ENCODE measurements around the gene CD40. TPM values are rescaled to one million over a fixed set of nuclear protein-coding genes. Genes with fewer than 3 reads are reported as not detected.
A peak's percentile ranks its signal among the peaks of the same experiment; 100 is the strongest.

The CD40 gene
- total and polyA plus RNA-seq, 10 of the 15 experiments (the other 5 are each of a cell fraction or from before 2014, with no cell fraction given), result 40.8 to 193 (median 89.5) TPM

DNA sequence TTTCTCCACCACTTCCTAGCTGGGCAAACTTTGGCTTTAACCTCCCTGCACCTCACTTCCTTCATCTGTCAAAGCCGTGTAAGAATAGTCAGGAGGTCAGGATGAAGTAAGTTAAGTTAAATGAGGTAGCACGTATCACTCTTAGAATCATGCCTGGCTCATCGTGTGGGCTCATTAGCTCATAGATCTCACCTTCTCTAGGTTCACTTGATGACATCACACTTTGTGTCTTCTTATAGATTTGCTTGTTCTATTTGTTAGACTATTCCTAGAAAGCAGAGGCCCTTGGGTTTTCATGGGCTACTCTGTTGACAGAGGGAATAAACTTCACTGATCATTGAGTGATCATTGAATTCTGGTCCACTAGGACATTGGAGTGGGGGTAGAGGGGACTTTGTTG, 16.2 kb upstream of the CD40 start:
- intact Hi-C loops (cut with micrococcal nuclease; ENCODE audit: unreplicated experiment) (no loop called here), in situ Hi-C loops (cut with MboI) (no loop called here)
- SMC1A ChIA-PET (ENCODE audit: uncharacterized antibody, unreplicated experiment), result interaction anchor here (1.1 to 2.8 kb wide), 2 partner anchors 9 to 17 kb away, joined by 4 to 11 read pairs; partner anchors contain the start of gene CD40
- no peaks in the 10 kb centered on the region for H4K20me1 ChIP-seq (ENCODE audit: control insufficient read depth, insufficient read depth)
- CTCF ChIA-PET, result interaction anchor here (0.7 to 2.1 kb wide), 4 partner anchors 11 to 78 kb away, joined by 3 to 6 read pairs (median 4); no protein-coding TSS in a partner anchor
- H3K4me2 ChIP-seq (ENCODE audit: control insufficient read depth, insufficient read depth), result no peak overlapping the region
- no peaks in the 10 kb centered on the region for H3K79me2 ChIP-seq (ENCODE audit: control insufficient read depth, insufficient read depth, low read length)
- H3K4me1 ChIP-seq (ENCODE audit: control insufficient read depth, insufficient read depth, low read length), result peaks cover 9% of the 10 kb centered on the region; the same call in 1 of the 2 replicates
- no peak overlapping the region for H2AFZ ChIP-seq (ENCODE audit: control insufficient read depth, low read depth, low read length)
- BruUV-seq (replicated peaks), result no TSS peak
- WGBS (ENCODE audit: insufficient coverage, insufficient replicate concordance, low lambda C conversion rate, missing lambda C conversion rate), result 56% methylated on average over 3 of the region's 3 CpGs
- no peaks in the 10 kb centered on the region; the same call in 2 of the 3 replicates for H3K9me3 ChIP-seq (replicated peaks; ENCODE audit: control insufficient read depth, insufficient read depth, low read length)
- POLR2A ChIA-PET, result interaction anchor here (0.6 kb wide), 1 partner anchor 239 kb away, joined by 3 read pairs; no protein-coding TSS in a partner anchor
- no peak overlapping the region for H3K9ac ChIP-seq (ENCODE audit: control insufficient read depth, insufficient read depth, low read length)
- RAD21 ChIA-PET (ENCODE audit: unreplicated experiment), result no interaction called here
- TF ChIP-seq CREB1 (IDR thresholded peaks at IDR 0.05; ENCODE audit: low read depth), result peak; percentile 35; the same call in 1 of the 2 replicates
- no peak for TF ChIP-seq ASH2L (IDR thresholded peaks at IDR 0.05; ENCODE audit: borderline replicate concordance, low read depth)
- ATAC-seq (no peak), DNase-seq (ENCODE audit: low read depth, low spot score) (no peak), FAIRE-seq (no peak)
- H3K36me3 ChIP-seq (ENCODE audit: control insufficient read depth in 2 of 2, insufficient read depth in 2 of 2, low read length in 1 of 2), result no peaks in the 10 kb centered on the region
- H3K27ac ChIP-seq (ENCODE audit: control insufficient read depth, insufficient read depth), result no peak overlapping the region
- H3K4me3 ChIP-seq, result no peak overlapping the region
- H3K27me3 ChIP-seq (replicated peaks in 1 of 2; ENCODE audit: control insufficient read depth in 2 of 2, insufficient read depth in 2 of 2, low read length in 1 of 2), result no peaks in the 10 kb centered on the region; a peak in 1 of 4 replicates

DNA sequence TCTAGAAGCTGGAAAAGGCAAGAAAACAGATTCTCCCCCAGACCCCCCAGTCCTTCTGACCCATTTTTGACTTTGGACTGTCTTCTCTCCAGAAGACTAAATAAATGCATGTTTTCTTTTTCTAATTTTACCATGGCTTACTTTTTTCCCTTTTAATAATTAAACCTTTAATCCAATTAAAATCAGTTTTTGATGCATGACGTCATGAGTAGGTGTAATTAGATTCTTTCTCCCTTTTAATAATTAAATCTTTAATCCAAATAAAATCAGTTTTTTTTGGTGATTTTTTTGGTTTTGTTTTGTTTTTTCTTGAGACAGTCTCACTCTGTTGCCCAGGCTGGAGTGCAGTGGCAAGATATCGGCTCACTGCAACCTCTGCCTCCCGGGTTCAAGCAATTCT, 15.2 kb upstream of the CD40 start:
- H3K27me3 ChIP-seq (replicated peaks in 1 of 2; ENCODE audit: control insufficient read depth in 2 of 2, insufficient read depth in 2 of 2, low read length in 1 of 2), result no peaks in the 10 kb centered on the region; a peak in 1 of 4 replicates
- DNase-seq (ENCODE audit: low read depth, low spot score) (no peak), ATAC-seq (no peak), FAIRE-seq (no peak)
- H3K4me2 ChIP-seq (ENCODE audit: control insufficient read depth, insufficient read depth), result no peak overlapping the region
- BruUV-seq (replicated peaks), result no TSS peak
- H3K9ac ChIP-seq (ENCODE audit: control insufficient read depth, insufficient read depth, low read length), result no peak overlapping the region
- H4K20me1 ChIP-seq (ENCODE audit: control insufficient read depth, insufficient read depth), result no peaks in the 10 kb centered on the region
- H3K27ac ChIP-seq (ENCODE audit: control insufficient read depth, insufficient read depth), result no peak overlapping the region
- no peaks in the 10 kb centered on the region for H3K36me3 ChIP-seq (ENCODE audit: control insufficient read depth in 2 of 2, insufficient read depth in 2 of 2, low read length in 1 of 2)
- H3K79me2 ChIP-seq (ENCODE audit: control insufficient read depth, insufficient read depth, low read length), result no peaks in the 10 kb centered on the region
- no peak overlapping the region for H3K4me3 ChIP-seq
- ChIA-PET SMC1A (ENCODE audit: uncharacterized antibody, unreplicated experiment) (no interaction called here), CTCF (interaction anchor here (0.7 to 2.1 kb wide), 2 partner anchors 15 to 79 kb away, joined by 3 to 6 read pairs; no protein-coding TSS in a partner anchor), POLR2A (no interaction called here), RAD21 (ENCODE audit: unreplicated experiment) (no interaction called here)
- 81% methylated on average over 3 of the region's 3 CpGs for WGBS (ENCODE audit: insufficient coverage, insufficient replicate concordance, low lambda C conversion rate, missing lambda C conversion rate)
- H2AFZ ChIP-seq (ENCODE audit: control insufficient read depth, low read depth, low read length), result no peak overlapping the region
- TF ChIP-seq POLR2AphosphoS5 (IDR thresholded peaks at IDR 0.05; ENCODE audit: low read length), result no peak
- TF ChIP-seq ATF7 (IDR thresholded peaks at IDR 0.05; ENCODE audit: low read depth), result 0 out of 2 replicates have a peak, but pooled peaks have one; percentile 22
- in situ Hi-C loops (cut with MboI), result no loop called here
- peaks cover 13% of the 10 kb centered on the region for H3K4me1 ChIP-seq (ENCODE audit: control insufficient read depth, insufficient read depth, low read length)
- no peaks in the 10 kb centered on the region; the same call in 2 of the 3 replicates for H3K9me3 ChIP-seq (replicated peaks; ENCODE audit: control insufficient read depth, insufficient read depth, low read length)
- intact Hi-C loops (cut with micrococcal nuclease; ENCODE audit: unreplicated experiment), result no loop called here

All from GM12878 (cell line).